GM12878 (cell line): ENCODE results near the gene REPS1.

Experiments used
- CBFB ChIP-seq: IDR thresholded peaks from 2 replicates; pipeline ENCODE4 v1.6.1; 2016; ENCODE audit warnings: antibody characterized with exemption, low read depth
- CTCF ChIP-seq, 3 experiments: IDR thresholded peaks in 2 of 3; conservative IDR thresholded peaks in 1 of 3; 2 replicates each; pipeline ENCODE4 v1.5.1; 2011; ENCODE audit warnings: low read depth in 3 of 3, low read length in 3 of 3, mild to moderate bottlenecking in 3 of 3, control low read depth in 2 of 3, moderate library complexity in 2 of 3, inconsistent platforms in 1 of 3, mixed read lengths in 1 of 3; ENCODE audit not compliant: control insufficient read depth in 2 of 3, insufficient read depth in 1 of 3; ENCODE audit errors: extremely low read depth in 1 of 3
- EZH2 ChIP-seq: IDR thresholded peaks from 2 replicates; pipeline ENCODE4 v1.6.1; 2012; ENCODE audit warnings: low read depth, mild to moderate bottlenecking, control low read depth, inconsistent platforms, low read length, borderline replicate concordance; ENCODE audit not compliant: control insufficient read depth
- JUND ChIP-seq: IDR thresholded peaks from 2 replicates; pipeline ENCODE4 v1.6.1; 2012; ENCODE audit warnings: low read depth, mild to moderate bottlenecking, low read length, improper control_type of control experiment, moderate library complexity
- PKNOX1 ChIP-seq: fragments of 450-650 bp; IDR thresholded peaks from 2 replicates; pipeline ENCODE4 v1.6.1; 2016; ENCODE audit warnings: mild to moderate bottlenecking
- SMC3 ChIP-seq: IDR thresholded peaks from 2 replicates; pipeline ENCODE4 v1.6.1; 2011; ENCODE audit warnings: low read length, improper control_type of control experiment, borderline replicate concordance
- ZBTB4 ChIP-seq: fragments of 450-650 bp; formaldehyde crosslinking; IDR thresholded peaks from 2 replicates; pipeline ENCODE4 v1.4.0; 2022; ENCODE audit warnings: mild to moderate bottlenecking, moderate library complexity

- TF ChIP-seq CTCF (IDR thresholded peaks at IDR 0.05 in 2 of 3, conservative IDR thresholded peaks at IDR 0.05 in 1 of 3; ENCODE audit: control insufficient read depth in 2 of 3, extremely low read depth in 1 of 3, insufficient read depth in 1 of 3, low read depth in 3 of 3, low read length in 3 of 3) (no peak), SMC3 (no peak), ZBTB4 (CRISPR knock-in tag) (no peak), EZH2 (no peak), PKNOX1 (no peak), CBFB (no peak), JUND (no peak)
These were observed 29.2 kb upstream of the REPS1 start for GRCh38 chr6:139017227-139017626.
